Measurements from ENCODE around the gene ZGPAT. TPM values are rescaled to one million over a fixed set of nuclear protein-coding genes. Genes with fewer than 3 reads are reported as not detected.

ZGPAT gene
- total RNA-seq, 4 donors from 2014 or later, result 22.5 to 38.9 (median 28.6) TPM

- WGBS, result 93% methylated on average over 5 of the region's 10 CpGs
- Histone ChIP-seq H3K9me3 (no peaks in the 10 kb centered on the region), H3K4me3 (no peak overlapping the region), H3K4me1 (peaks cover 43 to 66% (median 60%) of the 10 kb centered on the region in 4 donors), H3K36me3 (peaks cover 7 to 57% (median 32%) of the 10 kb centered on the region in 4 donors), H3K27me3 (no peaks in the 10 kb centered on the region), H3K27ac (replicated peaks in 1 of 4) (no peak overlapping the region)
- DNase-seq (ENCODE audit: extremely low spot score), result no peak
- intact Hi-C loops (cut with DNase I), result no loop called here
- TF ChIP-seq POLR2A (IDR thresholded peaks at IDR 0.05; ENCODE audit: low read depth) (no peak), POLR2AphosphoS5 (IDR thresholded peaks at IDR 0.05) (no peak), EP300 (IDR thresholded peaks at IDR 0.05) (no peak)
- TF ChIP-seq, protein P1, sequence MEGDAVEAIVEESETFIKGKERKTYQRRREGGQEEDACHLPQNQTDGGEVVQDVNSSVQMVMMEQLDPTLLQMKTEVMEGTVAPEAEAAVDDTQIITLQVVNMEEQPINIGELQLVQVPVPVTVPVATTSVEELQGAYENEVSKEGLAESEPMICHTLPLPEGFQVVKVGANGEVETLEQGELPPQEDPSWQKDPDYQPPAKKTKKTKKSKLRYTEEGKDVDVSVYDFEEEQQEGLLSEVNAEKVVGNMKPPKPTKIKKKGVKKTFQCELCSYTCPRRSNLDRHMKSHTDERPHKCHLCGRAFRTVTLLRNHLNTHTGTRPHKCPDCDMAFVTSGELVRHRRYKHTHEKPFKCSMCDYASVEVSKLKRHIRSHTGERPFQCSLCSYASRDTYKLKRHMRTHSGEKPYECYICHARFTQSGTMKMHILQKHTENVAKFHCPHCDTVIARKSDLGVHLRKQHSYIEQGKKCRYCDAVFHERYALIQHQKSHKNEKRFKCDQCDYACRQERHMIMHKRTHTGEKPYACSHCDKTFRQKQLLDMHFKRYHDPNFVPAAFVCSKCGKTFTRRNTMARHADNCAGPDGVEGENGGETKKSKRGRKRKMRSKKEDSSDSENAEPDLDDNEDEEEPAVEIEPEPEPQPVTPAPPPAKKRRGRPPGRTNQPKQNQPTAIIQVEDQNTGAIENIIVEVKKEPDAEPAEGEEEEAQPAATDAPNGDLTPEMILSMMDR (IDR thresholded peaks at IDR 0.05), result no peak
These were observed 14.6 kb upstream of the ZGPAT start for GRCh38 chr20:63693083-63693732.

DNA sequence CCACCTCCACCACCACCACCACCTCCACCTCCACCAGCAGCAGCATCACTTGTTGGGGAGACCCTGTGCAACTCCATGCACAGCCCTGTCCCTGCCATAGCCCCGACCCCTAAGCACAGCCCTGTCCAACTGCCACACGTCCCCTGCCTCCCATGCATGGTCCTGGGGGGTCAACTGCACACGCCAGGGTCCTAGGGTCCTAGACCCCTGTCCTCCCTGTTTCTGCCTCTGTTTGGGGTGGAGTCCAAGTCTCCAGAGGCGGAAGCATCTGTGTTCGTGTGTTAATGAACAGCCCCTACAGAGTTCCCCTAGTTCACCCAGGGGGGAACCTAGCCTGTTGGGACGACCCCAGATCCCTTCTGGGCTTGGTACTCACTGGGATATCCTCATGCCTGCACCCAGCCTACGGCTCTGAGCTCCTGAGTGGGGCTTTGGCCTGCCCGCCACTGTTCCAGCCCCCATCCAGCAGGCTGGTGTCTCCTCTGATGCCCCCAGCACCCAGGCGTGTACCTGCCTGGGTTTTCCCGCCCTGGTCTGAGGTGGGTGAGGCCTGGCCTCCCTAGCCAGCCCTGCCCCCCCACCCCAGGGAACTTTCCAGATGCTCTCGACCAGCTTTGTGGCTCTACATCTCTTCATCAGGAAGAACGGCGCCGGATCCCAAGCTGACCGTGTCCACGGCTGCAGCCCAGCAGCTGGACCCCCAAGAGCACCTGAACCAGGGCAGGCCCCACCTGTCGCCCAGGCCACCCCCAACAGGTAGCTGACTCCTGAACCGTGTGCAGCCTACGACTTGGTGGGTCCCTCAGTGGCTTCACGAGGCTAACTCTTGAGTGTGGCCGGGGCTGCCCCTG, 13.9 kb upstream of the ZGPAT start:
- TF ChIP-seq POLR2AphosphoS5 (IDR thresholded peaks at IDR 0.05), result no peak
- TF ChIP-seq EP300 (IDR thresholded peaks at IDR 0.05), result no peak
- TF ChIP-seq POLR2A (IDR thresholded peaks at IDR 0.05; ENCODE audit: low read depth), result no peak
- Histone ChIP-seq H3K9me3 (no peaks in the 10 kb centered on the region), H3K4me1 (peaks cover 43 to 66% (median 60%) of the 10 kb centered on the region in 4 donors), H3K36me3 (peaks cover 7 to 59% (median 32%) of the 10 kb centered on the region in 4 donors), H3K4me3 (no peak overlapping the region), H3K27ac (replicated peaks in 1 of 4) (no peak overlapping the region), H3K27me3 (no peaks in the 10 kb centered on the region)
- WGBS, result 95% methylated on average over 6 of the region's 21 CpGs
- intact Hi-C loops (cut with DNase I), result no loop called here
- DNase-seq (ENCODE audit: extremely low spot score), result no peak

- no peak overlapping the region for H3K4me3 ChIP-seq
- no peaks in the 10 kb centered on the region for H3K9me3 ChIP-seq
- TF ChIP-seq EP300 (IDR thresholded peaks at IDR 0.05) (no peak), POLR2AphosphoS5 (IDR thresholded peaks at IDR 0.05) (no peak)
- TF ChIP-seq, protein P1 (IDR thresholded peaks at IDR 0.05), result no peak
- intact Hi-C loops (cut with DNase I), result no loop called here
- H3K36me3 ChIP-seq, result peaks cover 7 to 59% (median 35%) of the 10 kb centered on the region in 4 donors
- WGBS, result 97% methylated on average over 15 of the region's 37 CpGs
- no peaks in the 10 kb centered on the region for H3K27me3 ChIP-seq
- DNase-seq (ENCODE audit: extremely low spot score), result no peak
- H3K27ac ChIP-seq (replicated peaks in 1 of 4), result no peak overlapping the region
- H3K4me1 ChIP-seq, result peaks cover 47 to 66% (median 63%) of the 10 kb centered on the region in 4 donors
These were observed 13.0 kb upstream of the ZGPAT start for GRCh38 chr20:63694584-63695423.

DNA sequence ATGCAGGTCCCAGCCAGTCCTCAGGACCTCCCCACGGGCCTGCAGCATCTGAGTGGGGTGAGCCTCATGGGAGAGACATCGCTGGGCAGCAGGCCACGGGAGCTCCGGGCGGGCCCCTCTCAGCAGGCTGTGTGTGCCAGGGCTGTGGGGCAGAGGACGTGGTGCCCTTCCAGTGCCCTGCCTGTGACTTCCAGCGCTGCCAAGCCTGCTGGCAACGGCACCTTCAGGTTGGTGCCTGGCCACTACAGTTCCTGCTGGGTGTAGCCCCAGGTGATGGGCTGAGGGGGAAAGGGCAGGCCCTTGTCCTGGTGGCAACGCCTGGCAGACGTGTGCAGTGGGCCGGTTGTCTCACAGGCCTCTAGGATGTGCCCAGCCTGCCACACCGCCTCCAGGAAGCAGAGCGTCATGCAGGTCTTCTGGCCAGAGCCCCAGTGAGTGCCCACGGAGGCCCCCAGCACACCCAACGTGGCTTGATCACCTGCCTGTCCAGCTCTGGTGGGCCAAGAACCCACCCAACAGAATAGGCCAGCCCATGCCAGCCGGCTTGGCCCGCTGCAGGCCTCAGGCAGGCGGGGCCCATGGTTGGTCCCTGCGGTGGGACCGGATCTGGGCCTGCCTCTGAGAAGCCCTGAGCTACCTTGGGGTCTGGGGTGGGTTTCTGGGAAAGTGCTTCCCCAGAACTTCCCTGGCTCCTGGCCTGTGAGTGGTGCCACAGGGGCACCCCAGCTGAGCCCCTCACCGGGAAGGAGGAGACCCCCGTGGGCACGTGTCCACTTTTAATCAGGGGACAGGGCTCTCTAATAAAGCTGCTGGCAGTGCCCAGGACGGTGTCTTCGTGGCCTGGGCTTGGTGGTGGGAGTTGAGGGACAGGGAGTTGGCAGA, 12.2 kb upstream of the ZGPAT start:
- H3K27me3 ChIP-seq, result no peaks in the 10 kb centered on the region
- H3K27ac ChIP-seq (replicated peaks in 1 of 4), result peak overlapping the region in 3 of 4 donors; percentile 16 to 43 (median 23)
- peaks cover 7 to 56% (median 38%) of the 10 kb centered on the region in 4 donors for H3K36me3 ChIP-seq
- no peak for TF ChIP-seq POLR2AphosphoS5 (IDR thresholded peaks at IDR 0.05)
- TF ChIP-seq, protein P1 (IDR thresholded peaks at IDR 0.05), result no peak
- TF ChIP-seq POLR2A (IDR thresholded peaks at IDR 0.05; ENCODE audit: low read depth), result no peak
- TF ChIP-seq EP300 (IDR thresholded peaks at IDR 0.05), result no peak
- peaks cover 50 to 72% (median 68%) of the 10 kb centered on the region in 4 donors for H3K4me1 ChIP-seq
- intact Hi-C loops (cut with DNase I), result no loop called here
- no peak for DNase-seq (ENCODE audit: extremely low spot score)
- H3K9me3 ChIP-seq, result no peaks in the 10 kb centered on the region
- H3K4me3 ChIP-seq, result no peak overlapping the region
- 80% methylated on average over 1 of the region's 25 CpGs for WGBS
